RWPE1 (cell line): Measurements from ENCODE around the gene KCNK5.

Source experiments
- CTCF ChIA-PET: fragments of 350-600 bp; sonication (Branson Sonifier 250); formaldehyde crosslinking; extraction: SDS; loops from one replicate; lab custom pipeline; 2021; lab: Yijun Ruan, JAX
- POLR2A ChIA-PET: fragments of 400-600 bp; formaldehyde crosslinking; extraction: SDS; loops from one replicate; lab custom pipeline; 2020; ENCODE audit warnings: antibody characterized with exemption; ENCODE audit not compliant: low non-redundant PET; lab: Yijun Ruan, JAX
- DNase-seq: peaks from one replicate; pipeline ENCODE4 v3.0.0; 2012; ENCODE audit warnings: low spot score
- H3K27ac ChIP-seq: fragments of 450-650 bp; 2 replicates; pipeline ENCODE4 v1.5.1; 2017
- TF ChIP-seq, protein P1 (sequence below): fragments of 450-650 bp; conservative IDR thresholded peaks from 2 replicates; pipeline ENCODE4 v1.5.1; 2017; ENCODE audit warnings: low read depth, mild to moderate bottlenecking

Gene KCNK5

DNA sequence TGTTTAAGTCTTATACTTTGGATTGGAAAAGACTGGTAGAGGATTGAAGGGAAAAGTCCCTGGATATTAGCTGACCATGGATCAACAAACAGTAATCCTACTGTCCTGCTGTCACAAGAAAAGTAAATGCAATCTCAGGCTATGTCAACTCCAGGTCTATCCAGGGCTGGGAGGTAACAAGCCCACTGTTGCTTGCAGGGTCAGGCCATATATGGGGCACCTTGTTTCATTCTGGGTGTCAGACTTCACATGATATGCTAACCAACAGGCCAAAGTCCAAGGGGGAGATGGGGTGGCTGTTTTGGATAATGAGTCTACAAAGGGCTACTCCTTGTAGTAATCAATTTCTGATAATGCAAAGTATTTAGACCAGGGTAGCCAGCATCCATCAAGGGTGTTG is 30.7 kb downstream of the KCNK5 start:
- ChIA-PET CTCF (no interaction called here), POLR2A (no interaction called here)
- DNase-seq: no peak
- TF ChIP-seq, protein P1, sequence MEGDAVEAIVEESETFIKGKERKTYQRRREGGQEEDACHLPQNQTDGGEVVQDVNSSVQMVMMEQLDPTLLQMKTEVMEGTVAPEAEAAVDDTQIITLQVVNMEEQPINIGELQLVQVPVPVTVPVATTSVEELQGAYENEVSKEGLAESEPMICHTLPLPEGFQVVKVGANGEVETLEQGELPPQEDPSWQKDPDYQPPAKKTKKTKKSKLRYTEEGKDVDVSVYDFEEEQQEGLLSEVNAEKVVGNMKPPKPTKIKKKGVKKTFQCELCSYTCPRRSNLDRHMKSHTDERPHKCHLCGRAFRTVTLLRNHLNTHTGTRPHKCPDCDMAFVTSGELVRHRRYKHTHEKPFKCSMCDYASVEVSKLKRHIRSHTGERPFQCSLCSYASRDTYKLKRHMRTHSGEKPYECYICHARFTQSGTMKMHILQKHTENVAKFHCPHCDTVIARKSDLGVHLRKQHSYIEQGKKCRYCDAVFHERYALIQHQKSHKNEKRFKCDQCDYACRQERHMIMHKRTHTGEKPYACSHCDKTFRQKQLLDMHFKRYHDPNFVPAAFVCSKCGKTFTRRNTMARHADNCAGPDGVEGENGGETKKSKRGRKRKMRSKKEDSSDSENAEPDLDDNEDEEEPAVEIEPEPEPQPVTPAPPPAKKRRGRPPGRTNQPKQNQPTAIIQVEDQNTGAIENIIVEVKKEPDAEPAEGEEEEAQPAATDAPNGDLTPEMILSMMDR: no peak
- H3K27ac ChIP-seq: no peak overlapping the region

DNA sequence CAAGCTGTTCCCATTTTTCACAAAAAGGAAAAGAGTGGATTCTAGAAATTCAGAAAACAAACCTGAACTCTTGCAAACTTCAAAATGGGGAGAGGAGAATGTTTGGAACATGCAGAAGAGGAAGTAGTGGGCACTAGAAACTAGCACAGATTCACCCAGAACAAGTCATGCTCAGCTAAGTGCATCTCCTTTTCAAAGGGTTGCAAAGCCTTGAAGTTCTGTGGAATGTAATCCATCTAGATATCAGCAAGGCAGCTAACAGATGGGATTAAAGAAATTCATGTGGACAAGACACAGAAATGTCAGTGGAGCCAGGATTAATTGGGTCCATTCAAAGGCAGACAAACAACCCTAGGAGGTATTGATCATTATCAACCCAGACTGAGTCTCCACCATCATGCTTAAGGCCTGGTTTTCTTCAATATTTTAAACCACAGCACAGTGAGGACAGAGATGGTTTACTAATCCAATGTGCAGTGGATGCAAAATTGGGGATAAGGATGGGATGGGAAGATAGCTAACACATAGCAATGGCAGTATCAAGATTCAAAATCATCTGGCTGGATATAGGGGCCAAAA is 31.3 kb downstream of the KCNK5 start:
- ChIA-PET CTCF (interaction anchor here (1.0 kb wide), 1 partner anchor 105 kb away, joined by 3 read pairs; no protein-coding TSS in a partner anchor), POLR2A (no interaction called here)
- H3K27ac ChIP-seq: no peak overlapping the region
- no peak for DNase-seq
- TF ChIP-seq, protein P1: no peak

DNA sequence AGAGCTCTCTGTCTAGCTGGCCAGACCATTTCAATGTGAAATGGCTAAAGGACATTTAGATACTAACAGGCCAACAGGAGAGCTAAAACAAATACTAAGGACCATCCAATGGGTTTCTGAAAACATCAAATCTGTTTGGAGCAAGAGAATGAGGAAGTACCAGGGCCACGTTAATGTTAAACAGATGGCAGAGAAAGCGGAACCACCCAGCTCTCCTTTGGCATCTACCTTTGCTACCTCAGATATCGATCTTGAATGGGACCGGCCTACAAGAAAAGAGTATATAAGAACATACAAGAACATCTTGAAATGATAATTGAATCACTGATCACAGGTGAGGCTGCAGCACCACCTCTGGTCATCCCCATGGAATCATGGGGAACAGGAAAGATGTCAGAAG is 31.8 kb downstream of the KCNK5 start:
- no peak for DNase-seq
- ChIA-PET CTCF (interaction anchor here (0.6 to 1.0 kb wide), 2 partner anchors 105 to 186 kb away, joined by 3 to 4 read pairs; no protein-coding TSS in a partner anchor), POLR2A (no interaction called here)
- H3K27ac ChIP-seq: no peak overlapping the region
- TF ChIP-seq, protein P1: no peak

DNA sequence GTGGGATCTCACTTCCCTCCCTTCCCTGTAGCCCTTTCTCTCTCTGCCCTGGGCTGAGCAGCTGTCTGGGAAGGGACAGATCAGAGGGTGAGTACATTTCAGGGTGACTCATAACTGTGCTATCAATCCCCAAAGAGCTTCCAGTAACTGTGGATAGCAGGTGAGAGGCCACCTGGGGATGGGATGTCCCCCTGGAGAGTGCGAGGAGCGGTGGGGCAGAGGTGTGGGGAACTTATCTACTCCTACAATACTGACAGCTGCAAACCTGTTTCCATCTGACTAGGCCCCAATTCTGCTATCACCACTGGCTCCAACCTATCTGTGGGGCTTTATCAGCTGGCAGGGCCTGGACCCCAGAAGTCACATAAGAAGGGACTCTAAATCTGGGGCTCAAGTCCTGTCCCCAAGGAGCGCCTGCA is 32.6 kb downstream of the KCNK5 start:
- TF ChIP-seq, protein P1: no peak
- DNase-seq: peak; percentile 46
- ChIA-PET CTCF (interaction anchor here (1.0 kb wide), 1 partner anchor 106 kb away, joined by 3 read pairs; no protein-coding TSS in a partner anchor), POLR2A (no interaction called here)
- 0 out of 2 replicates have a peak overlapping the region, but pooled peaks have one; percentile 7 for H3K27ac ChIP-seq

DNA sequence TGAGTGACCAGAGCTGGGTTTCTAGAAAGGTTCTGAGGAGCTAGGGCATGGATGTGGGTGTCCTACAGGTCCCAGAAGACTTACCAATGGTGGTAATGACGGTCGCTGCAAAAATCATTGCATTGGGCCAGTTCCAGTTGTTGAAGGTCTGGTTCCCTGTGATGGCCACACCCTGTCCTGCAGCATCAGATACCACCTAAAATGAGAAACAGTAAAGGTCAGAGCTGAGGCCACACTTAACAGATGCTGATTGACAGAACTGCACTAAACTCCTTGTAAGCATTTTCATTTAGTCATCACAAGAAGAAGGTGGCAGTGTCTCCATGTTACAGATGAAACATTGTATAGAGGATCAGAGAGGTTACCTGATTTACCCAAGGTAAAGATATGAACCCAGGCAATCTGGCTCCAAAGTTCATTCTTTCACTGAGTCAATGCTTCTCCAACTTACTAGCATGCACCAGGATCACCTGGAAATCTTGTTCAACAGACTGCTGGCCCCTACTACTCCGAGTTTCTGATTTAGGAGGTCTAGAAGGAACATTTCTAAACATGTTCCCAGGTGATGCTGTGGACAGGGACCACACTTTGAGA is 33.4 kb downstream of the KCNK5 start:
- H3K27ac ChIP-seq: no peak overlapping the region
- ChIA-PET POLR2A (no interaction called here), CTCF (no interaction called here)
- TF ChIP-seq, protein P1: no peak
- DNase-seq: no peak

DNA sequence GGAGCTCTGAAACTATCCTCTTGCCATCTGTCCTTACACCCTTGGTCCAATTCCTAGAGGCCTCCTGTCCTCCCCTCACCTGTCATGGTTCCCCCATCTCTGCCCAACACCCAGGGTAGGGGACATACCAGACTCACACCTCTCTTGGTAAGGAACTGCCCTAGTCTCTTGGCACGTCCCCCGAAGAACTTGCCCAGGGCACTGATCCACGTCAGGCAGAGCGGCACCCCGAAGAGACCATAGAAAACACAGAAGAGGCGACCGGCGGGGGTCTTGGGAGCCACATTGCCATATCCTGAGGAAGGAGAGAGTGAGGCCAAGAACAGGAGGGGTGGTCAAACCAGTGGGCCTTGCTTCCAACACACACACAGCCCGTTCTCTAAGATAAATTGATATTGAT is 34.8 kb downstream of the KCNK5 start:
- no peak overlapping the region for H3K27ac ChIP-seq
- ChIA-PET CTCF (no interaction called here), POLR2A (no interaction called here)
- TF ChIP-seq, protein P1: no peak
- no peak for DNase-seq
